ENCODE data around the gene SHMT2.

GRCh38 chr12:57209916-57210315 lies 19.6 kb upstream of the SHMT2 start:
- TF ChIP-seq, protein P1, sequence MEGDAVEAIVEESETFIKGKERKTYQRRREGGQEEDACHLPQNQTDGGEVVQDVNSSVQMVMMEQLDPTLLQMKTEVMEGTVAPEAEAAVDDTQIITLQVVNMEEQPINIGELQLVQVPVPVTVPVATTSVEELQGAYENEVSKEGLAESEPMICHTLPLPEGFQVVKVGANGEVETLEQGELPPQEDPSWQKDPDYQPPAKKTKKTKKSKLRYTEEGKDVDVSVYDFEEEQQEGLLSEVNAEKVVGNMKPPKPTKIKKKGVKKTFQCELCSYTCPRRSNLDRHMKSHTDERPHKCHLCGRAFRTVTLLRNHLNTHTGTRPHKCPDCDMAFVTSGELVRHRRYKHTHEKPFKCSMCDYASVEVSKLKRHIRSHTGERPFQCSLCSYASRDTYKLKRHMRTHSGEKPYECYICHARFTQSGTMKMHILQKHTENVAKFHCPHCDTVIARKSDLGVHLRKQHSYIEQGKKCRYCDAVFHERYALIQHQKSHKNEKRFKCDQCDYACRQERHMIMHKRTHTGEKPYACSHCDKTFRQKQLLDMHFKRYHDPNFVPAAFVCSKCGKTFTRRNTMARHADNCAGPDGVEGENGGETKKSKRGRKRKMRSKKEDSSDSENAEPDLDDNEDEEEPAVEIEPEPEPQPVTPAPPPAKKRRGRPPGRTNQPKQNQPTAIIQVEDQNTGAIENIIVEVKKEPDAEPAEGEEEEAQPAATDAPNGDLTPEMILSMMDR (conservative IDR thresholded peaks at IDR 0.05 in 1 of 2, IDR thresholded peaks at IDR 0.05 in 1 of 2; ENCODE audit: extremely low read depth in 1 of 2, insufficient read depth in 1 of 2, low read depth in 1 of 2, low read length in 2 of 2) = no peak
- TF ChIP-seq EZH2 (IDR thresholded peaks at IDR 0.05; ENCODE audit: borderline replicate concordance, low read length) = no peak
